K562 (cell line): ENCODE measurements around the gene CDC42BPB. TPM values are rescaled to one million over a fixed set of nuclear protein-coding genes. Genes with fewer than 3 reads are reported as not detected.

Source experiments
- ATAC-seq: fragments of 200-7000 bp; cut with Tn5 transposase; 3 replicates; pipeline ENCODE4 v1.9.1; 2020; ENCODE audit warnings: moderate library complexity
- BruUV-seq: library from RNA; stranded (reverse); fragments of 400-500 nt; replicated peaks from 2 replicates; lab custom pipeline; 2021; lab: Mats Ljungman, UMichigan
- CTCF ChIA-PET: fragments of 300-600 bp; formaldehyde crosslinking; extraction: SDS; loops from one replicate; lab custom pipeline; 2021; ENCODE audit warnings: low intra/inter-chr PET ratio; lab: Yijun Ruan, JAX
- POLR2A ChIA-PET: fragments of 300-600, 350-650 bp; sonication (Branson Sonifier 250); formaldehyde crosslinking; extraction: SDS; loops from one replicate; lab custom pipeline; 2021; ENCODE audit warnings: antibody characterized with exemption, inconsistent platforms; lab: Yijun Ruan, JAX
- DNase-seq, 4 experiments: peaks; one replicate each; pipeline versions ENCODE4 v3.0.0 to v3.0.0-alpha.2; 2011 to 2018; ENCODE audit warnings: low spot score in 3 of 4, mixed read lengths in 3 of 4; ENCODE audit errors: extremely low read depth in 1 of 4
- FAIRE-seq: peaks from 2 replicates; lab custom pipeline; 2011; peaks lifted over from hg19 to GRCh38; lab: Jason Lieb, UNC
- H2AFZ ChIP-seq: 2 replicates; pipeline ENCODE4 v1.6.0; 2011; ENCODE audit warnings: low read depth, low read length, control low read depth, inconsistent platforms
- H3K27ac ChIP-seq: fragments of 200-600 bp; 3 replicates; pipeline ENCODE4 v1.8.0; 2011; ENCODE audit warnings: low read depth, mild to moderate bottlenecking, control low read depth, inconsistent platforms, low read length, moderate library complexity, mixed read lengths; ENCODE audit errors: extremely low read depth
- H3K27me3 ChIP-seq, 2 experiments: fragments of 300-600 bp in 1 of 2; 2 replicates in 1 of 2; 3 replicates in 1 of 2; pipeline versions ENCODE4 v1.6.0 to v1.8.0; 2011; ENCODE audit warnings: inconsistent platforms in 2 of 2, low read length in 2 of 2, mild to moderate bottlenecking in 1 of 2, mixed read lengths in 1 of 2, moderate library complexity in 1 of 2; ENCODE audit not compliant: control insufficient read depth in 2 of 2, insufficient read depth in 2 of 2
- H3K36me3 ChIP-seq: fragments of 300-600 bp; 3 replicates; pipeline ENCODE4 v1.8.0; 2011; ENCODE audit warnings: mild to moderate bottlenecking, low read length, inconsistent platforms; ENCODE audit not compliant: control insufficient read depth, insufficient read depth
- H3K4me1 ChIP-seq, 2 experiments: fragments of 200-600 bp in 1 of 2; replicated peaks in 1 of 2; 2 replicates in 1 of 2; 3 replicates in 1 of 2; pipeline versions ENCODE4 v1.5.1 to v1.8.0; 2011; ENCODE audit warnings: inconsistent platforms in 2 of 2, low read length in 2 of 2, mild to moderate bottlenecking in 1 of 2, mixed read lengths in 1 of 2, moderate library complexity in 1 of 2; ENCODE audit not compliant: control insufficient read depth in 2 of 2, insufficient read depth in 2 of 2
- H3K4me2 ChIP-seq: 2 replicates; pipeline ENCODE4 v1.6.1; 2011; ENCODE audit warnings: low read length, control low read depth, inconsistent platforms, mixed read lengths; ENCODE audit not compliant: insufficient read depth
- H3K4me3 ChIP-seq: fragments of 200-600 bp; sonication (generic), shearing (Covaris generic); 2 replicates; pipeline ENCODE4 v1.5.1; 2016; ENCODE audit warnings: control low read depth, inconsistent platforms
- H3K79me2 ChIP-seq: fragments of 200-600 bp; 3 replicates; pipeline ENCODE4 v1.8.0; 2011; ENCODE audit warnings: low read length, inconsistent platforms; ENCODE audit not compliant: control insufficient read depth, insufficient read depth
- H3K9ac ChIP-seq, 2 experiments: 2 replicates each; pipeline versions ENCODE4 v1.6.0 to v1.6.1; 2011; ENCODE audit warnings: low read depth in 2 of 2, low read length in 2 of 2, control low read depth in 1 of 2, inconsistent platforms in 1 of 2, mild to moderate bottlenecking in 1 of 2, mixed read lengths in 1 of 2; ENCODE audit not compliant: insufficient read depth in 1 of 2
- H3K9me1 ChIP-seq: one replicate; pipeline ENCODE4 v1.6.0; 2011; ENCODE audit warnings: inconsistent platforms, mild to moderate bottlenecking, low read length, moderate library complexity; ENCODE audit not compliant: control insufficient read depth, insufficient read depth
- H3K9me3 ChIP-seq: replicated peaks from 2 replicates; pipeline ENCODE4 v1.5.1; 2011; ENCODE audit warnings: low read depth, low read length, inconsistent platforms; ENCODE audit not compliant: control insufficient read depth, insufficient read depth
- H4K20me1 ChIP-seq: replicated peaks from 2 replicates; pipeline ENCODE4 v1.6.1; 2011; ENCODE audit warnings: low read length, inconsistent platforms, mixed read lengths; ENCODE audit not compliant: control insufficient read depth, insufficient read depth
- MXI1 ChIP-seq: IDR thresholded peaks from 2 replicates; pipeline ENCODE4 v1.6.1; 2011; ENCODE audit warnings: low read depth, mild to moderate bottlenecking, improper control_type of control experiment, low read length
- SLC30A9 ChIP-seq: fragments of 250-450 bp; sonication (Bioruptor Pico); IDR thresholded peaks from 2 replicates; pipeline ENCODE4 v1.8.0; 2022; ENCODE audit warnings: mild to moderate bottlenecking, moderate library complexity
- SPI1 ChIP-seq: IDR thresholded peaks from 2 replicates; pipeline ENCODE4 v1.6.1; 2011; ENCODE audit warnings: low read depth, low read length, control low read depth, borderline replicate concordance
- SRSF3 ChIP-seq: fragments of 200-400 bp; formaldehyde crosslinking; IDR thresholded peaks from 2 replicates; pipeline ENCODE4 v1.6.1; 2016; ENCODE audit warnings: mild to moderate bottlenecking, low read length, moderate library complexity; ENCODE audit not compliant: insufficient read depth
- TAF7 ChIP-seq: fragments of 450-650 bp; IDR thresholded peaks from 2 replicates; pipeline ENCODE4 v1.6.1; 2016; ENCODE audit warnings: missing genetic modification characterization, missing compliant biosample characterization
- TRIM28 ChIP-seq: fragments of 450-650 bp; IDR thresholded peaks from 2 replicates; pipeline ENCODE4 v1.6.1; 2017
- ZHX1 ChIP-seq: fragments of 150-350 bp; conservative IDR thresholded peaks from 2 replicates; pipeline ENCODE4 v1.6.1; 2014; ENCODE audit warnings: low read length
- WGBS: fragments of 100-300 bp; shearing (Covaris generic); methylation state at CpG from one replicate; pipeline ENCODE4 v1.1.6; 2016; ENCODE audit warnings: low coverage, mixed read lengths; ENCODE audit not compliant: insufficient coverage; ENCODE audit errors: missing lambda C conversion rate; 5-methylcytosine and 5-hydroxymethylcytosine counted together
- in situ Hi-C: fragments of 300-500 bp; cut with MboI; formaldehyde crosslinking; loops from 4 replicates; pipeline ENCODE4 v1.15.0; 2018; ENCODE audit warnings: inconsistent platforms, mixed read lengths
- intact Hi-C: fragments of 100-400 bp; cut with micrococcal nuclease; formaldehyde crosslinking; loops from 2 replicates; pipeline ENCODE4 v1.14.2; 2022
- polyA plus RNA-seq, 8 experiments: library from polyadenylated mRNA; depleted of rRNA in 4 of 8; stranded (reverse) in 5 of 8; unstranded in 3 of 8; fragments of >200 nt; fragmentation: Nextera tagmentation in 2 of 8; fragmentation: Illumina TruSeq in 1 of 8; extraction: Ambion mirVana in 2 of 8; extraction: Trizol in 1 of 8; gene quantifications; 2 replicates each; pipeline versions ENCODE4 v1.2.1 to v1.2.3, GENCODE V29; 2011 to 2014; ENCODE audit warnings: inconsistent platforms in 1 of 8, missing spikeins in 1 of 8
- total RNA-seq, 7 experiments: library from RNA; depleted of rRNA in 6 of 7; stranded (reverse); fragments of >200 nt in 6 of 7; fragmentation: Illumina TruSeq in 2 of 7; extraction: Trizol in 2 of 7; gene quantifications; 2 replicates each; pipeline versions ENCODE4 v1.2.1 to v1.2.3, GENCODE V29; 2011 to 2021; ENCODE audit warnings: low replicate concordance in 1 of 7
- TF ChIP-seq, protein P1 (sequence below): sonication (generic); formaldehyde crosslinking; IDR thresholded peaks from 2 replicates; pipeline ENCODE4 v1.8.0; 2022; ENCODE audit warnings: mild to moderate bottlenecking, missing genetic modification reagents
- TF ChIP-seq, protein P2 (sequence below): fragments of 250-450 bp; sonication (Bioruptor Pico); IDR thresholded peaks from 2 replicates; pipeline ENCODE4 v1.5.0; 2020; ENCODE audit warnings: mild to moderate bottlenecking

CDC42BPB gene
- total and polyA plus RNA-seq, 9 of the 15 experiments (the other 6 are each of a cell fraction or from before 2014, with no cell fraction given) = 0.07 to 24.3 (median 12.6) TPM

DNA sequence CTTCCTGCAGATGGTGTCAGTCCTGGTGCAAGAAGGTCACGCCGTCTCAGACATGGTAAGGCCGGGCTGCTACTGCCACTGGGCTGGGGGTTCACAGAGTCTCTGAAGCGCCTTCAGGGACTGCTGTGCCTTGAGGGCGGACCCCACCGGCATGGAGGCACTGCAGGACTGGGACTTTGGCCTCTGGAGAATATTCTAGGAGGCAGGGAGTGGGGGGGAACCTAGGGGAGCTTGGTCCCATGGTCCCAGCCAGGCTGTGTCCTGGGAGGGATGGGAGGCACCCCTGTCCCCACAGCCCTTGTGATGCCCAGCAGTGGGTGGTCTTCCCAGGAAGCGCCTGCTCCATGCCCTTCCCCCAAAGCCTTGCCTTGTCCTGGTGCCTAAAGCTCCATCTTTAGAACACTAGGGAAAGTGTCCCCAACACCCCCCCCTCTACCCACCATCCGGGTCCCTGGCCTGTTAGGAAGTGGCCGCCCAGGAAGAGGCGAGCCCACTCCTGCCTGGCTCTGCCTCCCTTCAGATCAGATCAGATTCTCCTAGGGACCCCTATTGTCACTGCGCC lies 133.3 kb downstream of the CDC42BPB start:
- ATAC-seq (no peak), FAIRE-seq (no peak), DNase-seq (no peak)
- Histone ChIP-seq H3K27me3 (peaks cover 0 to 10% of the 10 kb centered on the region in 2 experiments; a peak in 1 of 5 replicates), H3K9me1 (no peaks in the 10 kb centered on the region), H3K27ac (no peak overlapping the region), H3K4me2 (no peak overlapping the region), H3K9ac (no peak overlapping the region), H3K9me3 (no peaks in the 10 kb centered on the region), H3K4me1 (peaks cover 0 to 35% of the 10 kb centered on the region in 2 experiments; a peak in 3 of 5 replicates), H3K79me2 (no peaks in the 10 kb centered on the region), H2AFZ (no peak overlapping the region), H3K36me3 (no peaks in the 10 kb centered on the region), H3K4me3 (no peak overlapping the region), H4K20me1 (no peaks in the 10 kb centered on the region)
- no TSS peak for BruUV-seq
- intact Hi-C loops (no loop called here), in situ Hi-C loops (loop anchor here (25.0 kb wide), 1 partner anchor 412 kb away; the partner anchor contains the start of gene ANKRD9)
- POLR2A ChIA-PET = interaction anchor here (0.6 to 0.9 kb wide), 3 partner anchors 21 to 159 kb away, joined by 3 read pairs; no protein-coding TSS in a partner anchor
- WGBS = 41% methylated on average over 6 of the region's 11 CpGs
- CTCF ChIA-PET = no interaction called here
- TF ChIP-seq, protein P1, sequence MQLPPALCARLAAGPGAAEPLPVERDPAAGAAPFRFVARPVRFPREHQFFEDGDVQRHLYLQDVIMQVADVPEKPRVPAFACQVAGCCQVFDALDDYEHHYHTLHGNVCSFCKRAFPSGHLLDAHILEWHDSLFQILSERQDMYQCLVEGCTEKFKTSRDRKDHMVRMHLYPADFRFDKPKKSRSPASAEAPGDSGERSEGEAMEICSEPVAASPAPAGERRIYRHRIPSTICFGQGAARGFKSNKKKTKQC = no peak
- TF ChIP-seq SPI1 (no peak), TAF7 (tag) (no peak), ZHX1 (no peak), TRIM28 (no peak), SLC30A9 (no peak), SRSF3 (no peak), MXI1 (no peak)
- TF ChIP-seq, protein P2, sequence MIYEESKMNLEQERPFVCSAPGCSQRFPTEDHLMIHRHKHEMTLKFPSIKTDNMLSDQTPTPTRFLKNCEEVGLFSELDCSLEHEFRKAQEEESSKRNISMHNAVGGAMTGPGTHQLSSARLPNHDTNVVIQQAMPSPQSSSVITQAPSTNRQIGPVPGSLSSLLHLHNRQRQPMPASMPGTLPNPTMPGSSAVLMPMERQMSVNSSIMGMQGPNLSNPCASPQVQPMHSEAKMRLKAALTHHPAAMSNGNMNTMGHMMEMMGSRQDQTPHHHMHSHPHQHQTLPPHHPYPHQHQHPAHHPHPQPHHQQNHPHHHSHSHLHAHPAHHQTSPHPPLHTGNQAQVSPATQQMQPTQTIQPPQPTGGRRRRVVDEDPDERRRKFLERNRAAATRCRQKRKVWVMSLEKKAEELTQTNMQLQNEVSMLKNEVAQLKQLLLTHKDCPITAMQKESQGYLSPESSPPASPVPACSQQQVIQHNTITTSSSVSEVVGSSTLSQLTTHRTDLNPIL = no peak
